ENCODE measurements around the gene TP53BP2. TPM values are rescaled to one million over a fixed set of nuclear protein-coding genes. Genes with fewer than 3 reads are reported as not detected.

Gene TP53BP2
- polyA plus RNA-seq, 1 experiment, result 18.6 TPM

DNA sequence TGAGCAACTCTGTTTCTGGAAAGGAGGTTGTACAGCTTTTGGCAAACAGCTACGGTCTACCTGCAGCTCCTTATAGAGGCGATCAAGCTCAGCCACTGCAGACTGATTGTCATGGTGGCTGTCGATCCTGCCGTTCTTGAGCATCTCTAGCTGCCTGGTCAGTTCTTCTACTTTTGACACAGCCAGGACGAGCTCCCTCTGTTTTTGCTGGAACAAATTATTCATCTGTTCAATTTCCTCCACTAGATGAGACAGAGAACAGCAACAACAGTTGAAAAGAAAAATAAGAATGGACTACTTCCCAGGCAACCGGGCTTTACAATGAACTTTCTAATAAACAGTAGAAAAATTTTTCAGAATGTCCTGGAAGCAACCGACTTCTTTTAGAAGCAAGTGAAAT, 42.5 kb downstream of the TP53BP2 start:
- no peak overlapping the region for H3K4me3 ChIP-seq (ENCODE audit: low read depth, low read length)
- CTCF ChIA-PET, result interaction anchor here (0.9 to 2.2 kb wide), 4 partner anchors 8 to 105 kb away, joined by 3 to 8 read pairs (median 4); no protein-coding TSS in a partner anchor
- TF ChIP-seq, protein P1, sequence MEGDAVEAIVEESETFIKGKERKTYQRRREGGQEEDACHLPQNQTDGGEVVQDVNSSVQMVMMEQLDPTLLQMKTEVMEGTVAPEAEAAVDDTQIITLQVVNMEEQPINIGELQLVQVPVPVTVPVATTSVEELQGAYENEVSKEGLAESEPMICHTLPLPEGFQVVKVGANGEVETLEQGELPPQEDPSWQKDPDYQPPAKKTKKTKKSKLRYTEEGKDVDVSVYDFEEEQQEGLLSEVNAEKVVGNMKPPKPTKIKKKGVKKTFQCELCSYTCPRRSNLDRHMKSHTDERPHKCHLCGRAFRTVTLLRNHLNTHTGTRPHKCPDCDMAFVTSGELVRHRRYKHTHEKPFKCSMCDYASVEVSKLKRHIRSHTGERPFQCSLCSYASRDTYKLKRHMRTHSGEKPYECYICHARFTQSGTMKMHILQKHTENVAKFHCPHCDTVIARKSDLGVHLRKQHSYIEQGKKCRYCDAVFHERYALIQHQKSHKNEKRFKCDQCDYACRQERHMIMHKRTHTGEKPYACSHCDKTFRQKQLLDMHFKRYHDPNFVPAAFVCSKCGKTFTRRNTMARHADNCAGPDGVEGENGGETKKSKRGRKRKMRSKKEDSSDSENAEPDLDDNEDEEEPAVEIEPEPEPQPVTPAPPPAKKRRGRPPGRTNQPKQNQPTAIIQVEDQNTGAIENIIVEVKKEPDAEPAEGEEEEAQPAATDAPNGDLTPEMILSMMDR (IDR thresholded peaks at IDR 0.05; ENCODE audit: insufficient read depth, low read depth, low read length), result no peak
- H3K36me3 ChIP-seq (ENCODE audit: control insufficient read depth, insufficient read depth, low read length), result peaks cover 14% of the 10 kb centered on the region
- H3K27me3 ChIP-seq (ENCODE audit: control insufficient read depth, insufficient read depth, low read length), result no peaks in the 10 kb centered on the region
- POLR2A ChIA-PET, result no interaction called here
- DNase-seq (ENCODE audit: low read depth), result no peak

DNA sequence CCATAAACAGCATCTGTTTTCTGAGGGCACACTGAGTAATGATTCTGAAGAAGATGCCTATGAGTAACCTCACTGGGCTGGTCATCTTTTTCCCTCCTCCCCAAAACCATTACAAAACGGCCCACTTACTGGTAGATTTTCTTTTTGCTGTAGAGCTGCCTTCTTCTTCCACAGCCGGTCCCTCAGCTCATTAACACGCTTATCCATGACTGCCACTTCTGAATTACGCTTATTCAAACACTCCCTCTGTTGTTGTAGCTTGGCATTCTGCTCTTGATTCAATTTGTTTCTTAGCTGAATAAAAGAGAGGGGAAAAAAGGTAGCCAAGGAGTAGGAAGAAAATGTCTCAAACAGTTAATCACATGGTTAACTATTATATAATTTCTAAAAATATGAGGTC, 43.1 kb downstream of the TP53BP2 start:
- H3K4me3 ChIP-seq (ENCODE audit: low read depth, low read length), result no peak overlapping the region
- TF ChIP-seq, protein P1 (IDR thresholded peaks at IDR 0.05; ENCODE audit: insufficient read depth, low read depth, low read length), result no peak
- H3K36me3 ChIP-seq (ENCODE audit: control insufficient read depth, insufficient read depth, low read length), result peaks cover 14% of the 10 kb centered on the region
- CTCF ChIA-PET, result interaction anchor here (0.9 to 2.2 kb wide), 4 partner anchors 8 to 104 kb away, joined by 3 to 8 read pairs (median 4); no protein-coding TSS in a partner anchor
- no peaks in the 10 kb centered on the region for H3K27me3 ChIP-seq (ENCODE audit: control insufficient read depth, insufficient read depth, low read length)
- DNase-seq (ENCODE audit: low read depth), result no peak
- POLR2A ChIA-PET, result no interaction called here

DNA sequence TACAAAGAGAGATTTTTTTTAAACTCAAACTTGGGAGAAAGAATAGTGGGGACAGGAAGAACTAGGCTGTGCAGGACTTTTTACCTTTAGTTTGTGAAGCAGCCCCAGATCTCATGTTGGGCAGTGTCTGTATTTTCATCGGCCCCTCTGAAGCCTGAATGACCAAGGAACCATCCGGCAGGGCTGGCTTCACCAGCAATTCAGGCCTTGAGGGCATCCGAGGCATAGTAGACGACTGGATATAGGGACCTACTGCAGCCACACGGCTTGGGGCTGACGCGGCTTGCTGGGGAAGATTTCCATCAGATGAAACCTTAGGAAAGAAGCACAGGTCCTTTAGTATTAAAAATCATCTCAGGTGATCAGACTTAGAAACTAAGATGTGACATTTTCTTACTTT, 43.7 kb downstream of the TP53BP2 start:
- POLR2A ChIA-PET, result no interaction called here
- no peaks in the 10 kb centered on the region for H3K27me3 ChIP-seq (ENCODE audit: control insufficient read depth, insufficient read depth, low read length)
- TF ChIP-seq, protein P1 (IDR thresholded peaks at IDR 0.05; ENCODE audit: insufficient read depth, low read depth, low read length), result no peak
- DNase-seq (ENCODE audit: low read depth), result no peak
- peaks cover 14% of the 10 kb centered on the region for H3K36me3 ChIP-seq (ENCODE audit: control insufficient read depth, insufficient read depth, low read length)
- CTCF ChIA-PET, result interaction anchor here (0.9 to 2.2 kb wide), 3 partner anchors 9 to 103 kb away, joined by 3 to 8 read pairs (median 4); no protein-coding TSS in a partner anchor
- H3K4me3 ChIP-seq (ENCODE audit: low read depth, low read length), result no peak overlapping the region

DNA sequence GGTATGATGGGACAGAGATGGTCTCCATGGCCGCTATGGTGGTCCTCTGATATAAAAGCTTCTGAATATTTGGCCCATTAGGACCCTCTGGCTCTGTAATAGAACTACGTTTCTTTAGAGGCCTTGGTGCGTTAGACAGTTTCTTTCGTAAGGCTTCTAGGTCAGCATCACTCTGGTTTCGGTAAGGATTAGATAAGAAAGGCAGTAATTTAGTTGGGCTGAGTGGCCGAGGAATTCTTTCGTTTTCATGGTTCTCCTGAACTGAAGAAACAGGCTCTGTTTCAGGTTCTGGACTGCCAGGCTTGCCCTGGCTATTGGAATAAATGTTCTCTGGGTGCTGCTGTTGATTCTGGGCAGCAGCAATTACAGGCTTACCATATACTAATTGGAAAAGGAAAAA, 49.5 kb downstream of the TP53BP2 start:
- Histone ChIP-seq H3K4me3 (ENCODE audit: low read depth, low read length) (no peak overlapping the region), H3K27me3 (ENCODE audit: control insufficient read depth, insufficient read depth, low read length) (no peaks in the 10 kb centered on the region), H3K36me3 (ENCODE audit: control insufficient read depth, insufficient read depth, low read length) (peaks cover 10% of the 10 kb centered on the region)
- ChIA-PET CTCF (interaction anchor here (0.6 kb wide), 1 partner anchor 102 kb away, joined by 5 read pairs; no protein-coding TSS in a partner anchor), POLR2A (no interaction called here)
- TF ChIP-seq, protein P1 (IDR thresholded peaks at IDR 0.05; ENCODE audit: insufficient read depth, low read depth, low read length), result no peak
- DNase-seq (ENCODE audit: low read depth), result no peak

DNA sequence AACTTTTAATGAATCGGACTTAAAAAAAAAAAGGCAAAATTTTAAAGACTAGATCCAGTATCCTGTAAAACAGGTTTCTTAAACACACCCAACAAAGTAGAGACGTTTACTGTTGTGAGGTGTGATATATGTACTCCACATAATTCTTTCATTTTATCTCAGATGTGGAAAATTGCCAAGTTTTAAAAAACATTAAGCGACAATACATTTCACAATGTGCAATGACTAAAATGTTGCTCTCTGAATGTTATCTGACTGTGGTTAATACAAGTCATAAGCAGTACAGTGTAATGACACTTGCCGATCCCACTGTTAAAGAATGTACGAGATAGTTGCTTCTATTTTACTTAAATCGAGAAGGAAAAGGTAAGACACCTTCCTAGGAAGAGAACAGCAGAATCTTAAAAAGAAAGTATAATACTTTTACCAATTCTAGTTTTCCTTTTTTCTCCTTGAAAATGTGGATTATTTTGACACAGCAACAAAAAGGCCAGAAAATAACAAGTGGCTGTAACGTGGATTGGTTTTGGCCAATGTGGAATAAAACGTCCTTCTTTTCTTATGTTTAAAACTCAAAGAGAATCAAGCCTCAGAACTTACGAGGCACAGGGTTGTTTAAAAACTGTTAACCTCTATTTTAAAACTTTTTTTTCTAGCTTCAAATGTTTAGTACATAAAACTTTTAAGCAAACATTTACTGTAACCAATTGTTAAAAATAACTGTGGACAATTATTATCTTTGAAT, 51.4 kb downstream of the TP53BP2 start:
- ChIA-PET POLR2A (no interaction called here), CTCF (no interaction called here)
- Histone ChIP-seq H3K27me3 (ENCODE audit: control insufficient read depth, insufficient read depth, low read length) (no peaks in the 10 kb centered on the region), H3K36me3 (ENCODE audit: control insufficient read depth, insufficient read depth, low read length) (peaks cover 7% of the 10 kb centered on the region), H3K4me3 (ENCODE audit: low read depth, low read length) (no peak overlapping the region)
- DNase-seq (ENCODE audit: low read depth), result no peak
- TF ChIP-seq, protein P1 (IDR thresholded peaks at IDR 0.05; ENCODE audit: insufficient read depth, low read depth, low read length), result no peak
